GM12878 (cell line): ENCODE results near the gene DHPS. TPM values are rescaled to one million over a fixed set of nuclear protein-coding genes. Genes with fewer than 3 reads are reported as not detected.
"Not testable (repeated sequence)": the region's sequence is repeated elsewhere in the genome, so short reads cannot be mapped to it uniquely, and the experiment has no call there.

Experiments used
- ATAC-seq: fragments of 200-7000 bp; cut with Tn5 transposase; 3 replicates; pipeline ENCODE4 v1.9.1; 2020; ENCODE audit warnings: mild to moderate bottlenecking, moderate library complexity
- BruUV-seq: library from RNA; stranded (reverse); fragments of 400-500 nt; replicated peaks from 2 replicates; lab custom pipeline; 2021; lab: Mats Ljungman, UMichigan
- CTCF ChIA-PET: fragments of 300-600 bp; sonication (Branson Sonifier 250); formaldehyde crosslinking; extraction: SDS; loops from one replicate; lab custom pipeline; 2021; ENCODE audit warnings: inconsistent platforms; lab: Yijun Ruan, JAX
- POLR2A ChIA-PET: fragments of 350-600 bp; formaldehyde crosslinking; extraction: SDS; loops from one replicate; lab custom pipeline; 2021; ENCODE audit warnings: inconsistent platforms; lab: Charles Lee
- RAD21 ChIA-PET: fragments of 300-600 bp; sonication (Branson Sonifier 250); formaldehyde crosslinking; loops from one replicate; lab custom pipeline; 2023; ENCODE audit warnings: antibody characterized with exemption; ENCODE audit not compliant: unreplicated experiment; lab: Charles Lee
- SMC1A ChIA-PET: fragments of 300-600 bp; sonication (Branson Sonifier 250); formaldehyde crosslinking; loops from one replicate; lab custom pipeline; 2023; ENCODE audit not compliant: unreplicated experiment, uncharacterized antibody; lab: Charles Lee
- DNase-seq: peaks from one replicate; pipeline ENCODE4 v3.0.0-alpha.2; 2011; ENCODE audit warnings: low read depth, low spot score
- FAIRE-seq: peaks from 3 replicates; lab custom pipeline; 2011; peaks lifted over from hg19 to GRCh38; lab: Jason Lieb, UNC
- H2AFZ ChIP-seq: 2 replicates; pipeline ENCODE4 v1.6.0; 2011; ENCODE audit warnings: low read depth, low read length, control low read depth; ENCODE audit not compliant: control insufficient read depth
- H3K27ac ChIP-seq: 2 replicates; pipeline ENCODE4 v1.5.1; 2011; ENCODE audit warnings: control low read depth; ENCODE audit not compliant: control insufficient read depth, insufficient read depth
- H3K27me3 ChIP-seq, 2 experiments: replicated peaks in 1 of 2; 2 replicates each; pipeline versions ENCODE4 v1.6.0 to v1.6.1; 2011; ENCODE audit warnings: low read length in 1 of 2; ENCODE audit not compliant: control insufficient read depth in 2 of 2, insufficient read depth in 2 of 2
- H3K36me3 ChIP-seq, 2 experiments: 2 replicates each; pipeline ENCODE4 v1.5.1; 2011; ENCODE audit warnings: low read length in 1 of 2; ENCODE audit not compliant: control insufficient read depth in 2 of 2, insufficient read depth in 2 of 2
- H3K4me1 ChIP-seq: 2 replicates; pipeline ENCODE4 v1.6.1; 2011; ENCODE audit warnings: mild to moderate bottlenecking, low read length, moderate library complexity, mixed read lengths; ENCODE audit not compliant: control insufficient read depth, insufficient read depth
- H3K4me2 ChIP-seq: 2 replicates; pipeline ENCODE4 v1.6.0; 2011; ENCODE audit warnings: control low read depth; ENCODE audit not compliant: control insufficient read depth, insufficient read depth
- H3K4me3 ChIP-seq: fragments of 200-600 bp; sonication (generic); 2 replicates; pipeline ENCODE4 v1.5.1; 2016
- H3K79me2 ChIP-seq: 2 replicates; pipeline ENCODE4 v1.6.0; 2011; ENCODE audit warnings: low read length; ENCODE audit not compliant: control insufficient read depth, insufficient read depth
- H3K9ac ChIP-seq: 2 replicates; pipeline ENCODE4 v1.8.0; 2011; ENCODE audit warnings: low read length, control low read depth, mixed read lengths; ENCODE audit not compliant: control insufficient read depth, insufficient read depth
- H3K9me3 ChIP-seq: replicated peaks from 3 replicates; pipeline ENCODE4 v1.5.1; 2011; ENCODE audit warnings: mild to moderate bottlenecking, low read length; ENCODE audit not compliant: control insufficient read depth, insufficient read depth
- H4K20me1 ChIP-seq: 2 replicates; pipeline ENCODE4 v1.6.0; 2011; ENCODE audit not compliant: control insufficient read depth, insufficient read depth
- BCL3 ChIP-seq: IDR thresholded peaks from 2 replicates; pipeline ENCODE4 v1.6.1; 2011; ENCODE audit warnings: borderline replicate concordance, low read depth, mild to moderate bottlenecking, moderate library complexity, low read length; ENCODE audit not compliant: insufficient read depth, poor library complexity, severe bottlenecking
- BRCA1 ChIP-seq: IDR thresholded peaks from 2 replicates; pipeline ENCODE4 v1.6.1; 2011; ENCODE audit warnings: low read depth, low read length, improper control_type of control experiment
- CEBPB ChIP-seq, 2 experiments: fragments of 150-350 bp in 1 of 2; IDR thresholded peaks; 2 replicates each; pipeline ENCODE4 v1.6.1; 2012 to 2014; ENCODE audit warnings: low read depth in 2 of 2, low read length in 2 of 2, borderline replicate concordance in 1 of 2, inconsistent platforms in 1 of 2
- FOS ChIP-seq: IDR thresholded peaks from 3 replicates; pipeline ENCODE4 v1.6.1; 2011; ENCODE audit warnings: borderline replicate concordance; ENCODE audit not compliant: insufficient read length; ENCODE audit errors: extremely low read depth
- FOXM1 ChIP-seq: IDR thresholded peaks from 2 replicates; pipeline ENCODE4 v1.6.1; 2012; ENCODE audit warnings: low read depth, mild to moderate bottlenecking, inconsistent platforms, low read length, moderate library complexity
- KDM1A ChIP-seq: fragments of 200-600 bp; sonication (generic); IDR thresholded peaks from 2 replicates; pipeline ENCODE4 v1.6.1; 2016; ENCODE audit warnings: borderline replicate concordance
- MEF2A ChIP-seq: IDR thresholded peaks from 2 replicates; pipeline ENCODE4 v1.6.1; 2011; ENCODE audit warnings: low read depth, mild to moderate bottlenecking, low read length, moderate library complexity; ENCODE audit not compliant: insufficient read depth
- TAF1 ChIP-seq: IDR thresholded peaks from 2 replicates; pipeline ENCODE4 v1.6.1; 2011; ENCODE audit warnings: mild to moderate bottlenecking, low read depth, low read length, borderline replicate concordance
- TBL1XR1 ChIP-seq: IDR thresholded peaks from 2 replicates; pipeline ENCODE4 v1.6.1; 2012; ENCODE audit warnings: low read depth, low read length, improper control_type of control experiment
- ZNF207 ChIP-seq: fragments of 450-650 bp; IDR thresholded peaks from 2 replicates; pipeline ENCODE4 v1.6.1; 2014; ENCODE audit warnings: antibody characterized with exemption, mild to moderate bottlenecking, borderline replicate concordance
- ZNF384 ChIP-seq: IDR thresholded peaks from 2 replicates; pipeline ENCODE4 v1.6.1; 2012; ENCODE audit warnings: low read depth, mild to moderate bottlenecking, low read length, improper control_type of control experiment, borderline replicate concordance
- ZNF687 ChIP-seq: fragments of 450-650 bp; IDR thresholded peaks from 2 replicates; pipeline ENCODE4 v1.6.1; 2017; ENCODE audit warnings: mild to moderate bottlenecking, moderate library complexity
- ZSCAN29 ChIP-seq: fragments of 450-650 bp; IDR thresholded peaks from 2 replicates; pipeline ENCODE4 v1.6.1; 2017; ENCODE audit warnings: mild to moderate bottlenecking, moderate library complexity
- WGBS: methylation state at CpG from one replicate; pipeline ENCODE4 v1.1.6; 2016; ENCODE audit warnings: low lambda C conversion rate; ENCODE audit not compliant: insufficient replicate concordance, insufficient coverage; ENCODE audit errors: missing lambda C conversion rate; 5-methylcytosine and 5-hydroxymethylcytosine counted together
- in situ Hi-C: fragments of 300-500 bp; cut with MboI; formaldehyde crosslinking; loops from 9 replicates; pipeline ENCODE4 v1.14.3; 2018; ENCODE audit warnings: mixed read lengths
- intact Hi-C: fragments of 100-400 bp; cut with micrococcal nuclease; formaldehyde crosslinking; loops from one replicate; pipeline ENCODE4 v1.14.2; 2022; ENCODE audit not compliant: unreplicated experiment
- polyA plus RNA-seq, 11 experiments: library from polyadenylated mRNA; depleted of rRNA in 4 of 11; unstranded in 6 of 11; stranded (reverse) in 5 of 11; fragments of >200 nt; fragmentation: Nextera tagmentation in 4 of 11; fragmentation: Illumina TruSeq in 1 of 11; extraction: Ambion mirVana in 4 of 11; extraction: Trizol in 1 of 11; gene quantifications; 1 replicate in 1 of 11; 2 replicates in 10 of 11; pipeline versions ENCODE4 v1.2.1 to v1.2.3, GENCODE V29; 2011 to 2016; ENCODE audit warnings: inconsistent platforms in 2 of 11, missing spikeins in 2 of 11, low read depth in 1 of 11
- total RNA-seq, 4 experiments: library from RNA; depleted of rRNA in 3 of 4; stranded (reverse); fragments of >200 nt in 3 of 4; fragmentation: Illumina TruSeq in 1 of 4; extraction: Trizol in 1 of 4; gene quantifications; 2 replicates each; pipeline versions ENCODE4 v1.2.1 to v1.2.3, GENCODE V29; 2013 to 2021

DHPS gene
- total and polyA plus RNA-seq, 10 of the 15 experiments (the other 5 are each of a cell fraction or from before 2014, with no cell fraction given), result 36.4 to 104 (median 83.4) TPM

- TF ChIP-seq ZNF687, result no peak
- TF ChIP-seq MEF2A, result no peak
- TF ChIP-seq TBL1XR1, result no peak
- TF ChIP-seq BRCA1, result no peak
- TF ChIP-seq FOXM1, result no peak
- no peak for TF ChIP-seq KDM1A
- TF ChIP-seq TAF1, result no peak
- TF ChIP-seq ZNF207, result no peak
- no peak for TF ChIP-seq FOS
- no peak for TF ChIP-seq ZNF384
- no peak for TF ChIP-seq BCL3
- no peak for TF ChIP-seq ZSCAN29
- no peak for TF ChIP-seq CEBPB (IDR thresholded peaks at IDR 0.05; ENCODE audit: borderline replicate concordance in 1 of 2, low read depth in 2 of 2, low read length in 2 of 2)
These were observed 45.3 kb upstream of the DHPS start (continued) for GRCh38 chr19:12726988-12727316.

- Histone ChIP-seq H3K79me2 (peaks cover 33% of the 10 kb centered on the region), H3K36me3 (peaks cover 18% of the 10 kb centered on the region in 2 experiments; a peak in 3 of 4 replicates)
- ChIA-PET CTCF (interaction anchor here (0.9 kb wide), 1 partner anchor 10 kb away, joined by 3 read pairs; no protein-coding TSS in a partner anchor), SMC1A (interaction anchor here (5.1 kb wide), 1 partner anchor 8 kb away, joined by 28 read pairs; the partner anchor contains the start of gene TRIR), POLR2A (interaction anchor here (0.7 to 6.8 kb wide), 2 partner anchors 8 to 35 kb away, joined by 5 to 58 read pairs; partner anchors contain the start of gene TRIR)
- FAIRE-seq, H2AFZ ChIP-seq, H4K20me1 ChIP-seq, H3K27me3 ChIP-seq, H3K9me3 ChIP-seq, BruUV-seq, H3K9ac ChIP-seq, in situ Hi-C loops, ATAC-seq, RAD21 ChIA-PET, H3K27ac ChIP-seq, H3K4me2 ChIP-seq, intact Hi-C loops, DNase-seq, H3K4me3 ChIP-seq, H3K4me1 ChIP-seq: not testable (repeated sequence)
- WGBS, result 100% methylated on average over 10 of the region's 10 CpGs
These were observed 43.9 kb upstream of the DHPS start for GRCh38 chr19:12725612-12726011.
